Neural cell (in vitro differentiated cells): ENCODE measurements around the gene FKBP2. TPM values are rescaled to one million over a fixed set of nuclear protein-coding genes. Genes with fewer than 3 reads are reported as not detected.
A peak's percentile ranks its signal among the peaks of the same experiment; 100 is the strongest.

Experiments used
- H2AFZ ChIP-seq: fragments of 200-600, 300-800 bp; sonication (generic), shearing (Covaris generic); 2 replicates; pipeline ENCODE4 v1.6.0; 2014; ENCODE audit warnings: low read depth, mild to moderate bottlenecking, antibody characterized with exemption, low read length, moderate library complexity
- H3F3A ChIP-seq: fragments of 200-600 bp; shearing (Covaris generic); 2 replicates; pipeline ENCODE4 v1.6.1; 2016; ENCODE audit warnings: mild to moderate bottlenecking, moderate library complexity, mixed read lengths, antibody characterized with exemption, low read length; ENCODE audit not compliant: insufficient read depth, poor library complexity, severe bottlenecking
- H3K27ac ChIP-seq: fragments of 200-600, 300-800 bp; sonication (generic), shearing (Covaris generic); 2 replicates; pipeline ENCODE4 v1.5.1; 2014; ENCODE audit warnings: mild to moderate bottlenecking, low read length, moderate library complexity
- H3K27me3 ChIP-seq: fragments of 300-800, 200-600 bp; sonication (generic), shearing (Covaris generic); 2 replicates; pipeline ENCODE4 v1.6.0; 2014; ENCODE audit warnings: mild to moderate bottlenecking, low read depth, low read length, moderate library complexity; ENCODE audit not compliant: insufficient read depth
- H3K36me3 ChIP-seq: fragments of 300-800, 200-600 bp; sonication (generic), shearing (Covaris generic); 2 replicates; pipeline ENCODE4 v1.5.1; 2014; ENCODE audit warnings: mild to moderate bottlenecking, antibody characterized with exemption, low read length, moderate library complexity; ENCODE audit not compliant: insufficient read depth
- H3K4me2 ChIP-seq: fragments of 300-800, 200-600 bp; sonication (generic), shearing (Covaris generic); 2 replicates; pipeline ENCODE4 v1.6.0; 2014; ENCODE audit warnings: mild to moderate bottlenecking, low read length
- H3K4me3 ChIP-seq: fragments of 300-800, 200-600 bp; sonication (generic), shearing (Covaris generic); 2 replicates; pipeline ENCODE4 v1.5.1; 2014; ENCODE audit warnings: mild to moderate bottlenecking, low read length, moderate library complexity
- H3K79me2 ChIP-seq: fragments of 200-600 bp; shearing (Covaris generic); replicated peaks from 2 replicates; pipeline ENCODE4 v1.6.0; 2014; ENCODE audit warnings: mild to moderate bottlenecking, low read length, moderate library complexity; ENCODE audit not compliant: insufficient read depth
- H3K9ac ChIP-seq: fragments of 300-800, 200-600 bp; sonication (generic), shearing (Covaris generic); 2 replicates; pipeline ENCODE4 v1.6.1; 2016; ENCODE audit warnings: mild to moderate bottlenecking, low read length, mixed read lengths
- H3K9me2 ChIP-seq: fragments of 200-600 bp; shearing (Covaris generic); 2 replicates; pipeline ENCODE4 v1.6.1; 2016; ENCODE audit warnings: mild to moderate bottlenecking, low read length, mixed read lengths; ENCODE audit not compliant: insufficient read depth
- H3K9me3 ChIP-seq: fragments of 200-600, 300-800 bp; sonication (generic), shearing (Covaris generic); 2 replicates; pipeline ENCODE4 v1.6.1; 2016; ENCODE audit warnings: mild to moderate bottlenecking, mixed run types, low read length, moderate library complexity, mixed read lengths
- H4K20me1 ChIP-seq: fragments of 200-600 bp; shearing (Covaris generic); 2 replicates; pipeline ENCODE4 v1.6.1; 2016; ENCODE audit warnings: mild to moderate bottlenecking, mixed run types; ENCODE audit not compliant: insufficient read depth
- EP300 ChIP-seq: fragments of 450-650 bp; conservative IDR thresholded peaks from 2 replicates; pipeline ENCODE4 v1.6.1; 2014; ENCODE audit warnings: antibody characterized with exemption, mild to moderate bottlenecking, moderate library complexity; ENCODE audit not compliant: poor library complexity, severe bottlenecking
- EZH2 ChIP-seq: fragments of 200-600, 300-800 bp; shearing (Covaris generic), sonication (generic); IDR thresholded peaks from 2 replicates; pipeline ENCODE4 v1.6.1; 2014; ENCODE audit warnings: antibody characterized with exemption, low read length, borderline replicate concordance, mild to moderate bottlenecking; ENCODE audit not compliant: insufficient read depth, poor library complexity, severe bottlenecking
- MXI1 ChIP-seq: fragments of 450-650 bp; conservative IDR thresholded peaks from 2 replicates; pipeline ENCODE4 v1.6.1; 2014; ENCODE audit warnings: antibody characterized with exemption, mild to moderate bottlenecking; ENCODE audit not compliant: poor library complexity, severe bottlenecking
- POLR2AphosphoS5 ChIP-seq: IDR thresholded peaks from 2 replicates; pipeline ENCODE4 v1.6.1; 2012
- RAD21 ChIP-seq: fragments of 450-650 bp; conservative IDR thresholded peaks from 2 replicates; pipeline ENCODE4 v1.6.1; 2014; ENCODE audit warnings: antibody characterized with exemption, mild to moderate bottlenecking, moderate library complexity
- SMC3 ChIP-seq: fragments of 450-650 bp; conservative IDR thresholded peaks from 2 replicates; pipeline ENCODE4 v1.6.1; 2014; ENCODE audit warnings: antibody characterized with exemption, mild to moderate bottlenecking, moderate library complexity; ENCODE audit not compliant: poor library complexity
- TAF1 ChIP-seq: IDR thresholded peaks from 2 replicates; pipeline ENCODE4 v1.6.1; 2012; ENCODE audit warnings: low read depth
- polyA minus RNA-seq: library from RNA; depleted of rRNA, polyadenylated mRNA; stranded (reverse); fragments of >200 nt; gene quantifications from 2 replicates; pipeline ENCODE4 v1.2.3, GENCODE V29; 2014
- polyA plus RNA-seq: library from polyadenylated mRNA; depleted of rRNA; stranded (reverse); fragments of >200 nt; gene quantifications from 2 replicates; pipeline ENCODE4 v1.2.3, GENCODE V29; 2014
- TF ChIP-seq, protein P1 (sequence below): IDR thresholded peaks from 2 replicates; pipeline ENCODE4 v1.6.1; 2012; ENCODE audit warnings: borderline replicate concordance
- TF ChIP-seq, protein P2 (sequence below): fragments of 450-650 bp; IDR thresholded peaks from 2 replicates; pipeline ENCODE4 v1.5.1; 2014; ENCODE audit warnings: antibody characterized with exemption, mild to moderate bottlenecking, moderate library complexity; ENCODE audit not compliant: poor library complexity, severe bottlenecking

FKBP2 gene
- 36.9 and 47.4 TPM in 2 replicates for polyA plus RNA-seq
- 13.1 and 17.8 TPM in 2 replicates for polyA minus RNA-seq

DNA sequence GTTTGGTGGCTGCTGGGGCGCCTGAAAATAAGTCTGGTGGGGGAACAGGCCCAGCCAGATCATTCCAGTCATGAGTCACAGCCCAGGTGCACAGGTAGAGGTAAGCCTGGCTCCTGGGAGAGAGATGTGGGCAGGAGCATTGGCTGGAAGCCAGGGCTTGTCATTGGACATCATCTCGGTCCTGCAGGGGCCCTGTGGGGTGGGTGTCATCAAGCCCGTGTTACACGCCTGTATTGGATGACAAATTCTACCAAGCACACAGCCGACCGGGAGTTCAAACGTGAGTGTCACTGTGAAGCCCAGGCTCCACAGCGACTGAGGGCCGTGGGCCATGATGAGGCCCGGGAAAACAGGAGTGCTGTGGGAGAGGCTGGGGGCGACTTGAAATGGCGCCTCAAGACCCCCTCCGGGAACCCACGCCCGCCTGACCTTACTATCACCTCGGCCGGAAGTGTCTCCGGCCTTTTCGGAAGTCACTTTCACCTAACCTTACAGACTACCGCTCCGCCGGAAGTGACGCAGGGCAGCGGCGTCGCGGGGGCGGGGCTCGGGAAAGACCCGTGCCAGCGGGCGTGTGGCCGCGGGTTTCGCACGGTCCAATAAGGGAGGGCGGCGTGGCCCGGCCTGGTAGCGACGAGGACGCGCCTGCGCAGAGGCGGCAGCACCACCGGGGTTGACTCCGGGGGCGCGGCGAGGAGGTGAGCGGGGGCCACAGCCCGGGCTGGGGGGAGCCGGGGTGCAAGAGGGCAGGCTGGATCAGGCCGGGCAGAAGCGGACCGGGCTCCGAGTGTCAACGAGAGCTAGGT is at the start of gene FKBP2:
FKBP2 (plus strand) TSS at position 661 of the 806 bp plus-strand sequence. CDS start 1,293 bp downstream, outside the sequence.
- H3K27me3 ChIP-seq = no peaks in the 10 kb centered on the region
- H3K9me2 ChIP-seq = no peaks in the 10 kb centered on the region
- H2AFZ ChIP-seq = peak within 1 kb of the TSS; percentile 66
- peak within 1 kb of the TSS; percentile 94 for H3K27ac ChIP-seq
- no peaks in the 10 kb centered on the region for H4K20me1 ChIP-seq
- H3K4me2 ChIP-seq = peak within 1 kb of the TSS; percentile 80
- no peaks in the 10 kb centered on the region for H3K9me3 ChIP-seq
- H3K79me2 ChIP-seq = peaks cover 7% of the 10 kb centered on the region
- H3K4me3 ChIP-seq = peak within 1 kb of the TSS; percentile 97
- H3K36me3 ChIP-seq = no peaks in the 10 kb centered on the region
- no peaks in the 10 kb centered on the region for H3F3A ChIP-seq
- peak within 1 kb of the TSS; percentile 82 for H3K9ac ChIP-seq
- no peak for TF ChIP-seq SMC3
- no peak for TF ChIP-seq EZH2
- TF ChIP-seq, protein P1, sequence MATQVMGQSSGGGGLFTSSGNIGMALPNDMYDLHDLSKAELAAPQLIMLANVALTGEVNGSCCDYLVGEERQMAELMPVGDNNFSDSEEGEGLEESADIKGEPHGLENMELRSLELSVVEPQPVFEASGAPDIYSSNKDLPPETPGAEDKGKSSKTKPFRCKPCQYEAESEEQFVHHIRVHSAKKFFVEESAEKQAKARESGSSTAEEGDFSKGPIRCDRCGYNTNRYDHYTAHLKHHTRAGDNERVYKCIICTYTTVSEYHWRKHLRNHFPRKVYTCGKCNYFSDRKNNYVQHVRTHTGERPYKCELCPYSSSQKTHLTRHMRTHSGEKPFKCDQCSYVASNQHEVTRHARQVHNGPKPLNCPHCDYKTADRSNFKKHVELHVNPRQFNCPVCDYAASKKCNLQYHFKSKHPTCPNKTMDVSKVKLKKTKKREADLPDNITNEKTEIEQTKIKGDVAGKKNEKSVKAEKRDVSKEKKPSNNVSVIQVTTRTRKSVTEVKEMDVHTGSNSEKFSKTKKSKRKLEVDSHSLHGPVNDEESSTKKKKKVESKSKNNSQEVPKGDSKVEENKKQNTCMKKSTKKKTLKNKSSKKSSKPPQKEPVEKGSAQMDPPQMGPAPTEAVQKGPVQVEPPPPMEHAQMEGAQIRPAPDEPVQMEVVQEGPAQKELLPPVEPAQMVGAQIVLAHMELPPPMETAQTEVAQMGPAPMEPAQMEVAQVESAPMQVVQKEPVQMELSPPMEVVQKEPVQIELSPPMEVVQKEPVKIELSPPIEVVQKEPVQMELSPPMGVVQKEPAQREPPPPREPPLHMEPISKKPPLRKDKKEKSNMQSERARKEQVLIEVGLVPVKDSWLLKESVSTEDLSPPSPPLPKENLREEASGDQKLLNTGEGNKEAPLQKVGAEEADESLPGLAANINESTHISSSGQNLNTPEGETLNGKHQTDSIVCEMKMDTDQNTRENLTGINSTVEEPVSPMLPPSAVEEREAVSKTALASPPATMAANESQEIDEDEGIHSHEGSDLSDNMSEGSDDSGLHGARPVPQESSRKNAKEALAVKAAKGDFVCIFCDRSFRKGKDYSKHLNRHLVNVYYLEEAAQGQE = peak; percentile 77
- TF ChIP-seq MXI1 = peak; percentile 62
- TF ChIP-seq, protein P2, sequence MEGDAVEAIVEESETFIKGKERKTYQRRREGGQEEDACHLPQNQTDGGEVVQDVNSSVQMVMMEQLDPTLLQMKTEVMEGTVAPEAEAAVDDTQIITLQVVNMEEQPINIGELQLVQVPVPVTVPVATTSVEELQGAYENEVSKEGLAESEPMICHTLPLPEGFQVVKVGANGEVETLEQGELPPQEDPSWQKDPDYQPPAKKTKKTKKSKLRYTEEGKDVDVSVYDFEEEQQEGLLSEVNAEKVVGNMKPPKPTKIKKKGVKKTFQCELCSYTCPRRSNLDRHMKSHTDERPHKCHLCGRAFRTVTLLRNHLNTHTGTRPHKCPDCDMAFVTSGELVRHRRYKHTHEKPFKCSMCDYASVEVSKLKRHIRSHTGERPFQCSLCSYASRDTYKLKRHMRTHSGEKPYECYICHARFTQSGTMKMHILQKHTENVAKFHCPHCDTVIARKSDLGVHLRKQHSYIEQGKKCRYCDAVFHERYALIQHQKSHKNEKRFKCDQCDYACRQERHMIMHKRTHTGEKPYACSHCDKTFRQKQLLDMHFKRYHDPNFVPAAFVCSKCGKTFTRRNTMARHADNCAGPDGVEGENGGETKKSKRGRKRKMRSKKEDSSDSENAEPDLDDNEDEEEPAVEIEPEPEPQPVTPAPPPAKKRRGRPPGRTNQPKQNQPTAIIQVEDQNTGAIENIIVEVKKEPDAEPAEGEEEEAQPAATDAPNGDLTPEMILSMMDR = peak; percentile 7
- peak; percentile 57 for TF ChIP-seq TAF1
- peak; percentile 91 for TF ChIP-seq POLR2AphosphoS5
- peak; percentile 54 for TF ChIP-seq EP300

DNA sequence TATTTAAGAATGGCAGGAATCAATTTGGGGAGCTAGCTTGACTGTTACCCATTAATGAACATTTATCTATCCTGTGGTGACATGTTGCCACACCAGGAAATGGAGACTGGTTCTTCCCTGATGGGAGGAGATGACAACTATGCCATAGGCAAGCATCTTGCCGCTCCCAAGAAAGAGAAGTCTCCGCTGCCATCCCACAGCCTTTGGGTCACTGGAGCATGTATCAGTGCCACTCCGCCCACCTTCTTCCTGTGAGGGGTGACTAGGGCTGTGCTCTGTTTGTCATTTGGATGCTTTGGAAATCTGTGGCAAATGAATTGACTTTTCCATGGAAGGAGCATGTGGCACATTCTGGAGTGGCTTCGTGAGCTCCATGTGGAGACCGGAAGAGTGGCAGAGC is 48.5 kb upstream of the FKBP2 start:
- Histone ChIP-seq H3K4me2 (no peak overlapping the region), H3K9me3 (no peaks in the 10 kb centered on the region), H2AFZ (no peak overlapping the region), H3K27me3 (no peaks in the 10 kb centered on the region), H3K36me3 (no peaks in the 10 kb centered on the region), H3K9me2 (no peaks in the 10 kb centered on the region), H3K27ac (no peak overlapping the region), H3K79me2 (peaks cover 9% of the 10 kb centered on the region), H4K20me1 (no peaks in the 10 kb centered on the region), H3K4me3 (no peak overlapping the region), H3K9ac (no peak overlapping the region), H3F3A (no peaks in the 10 kb centered on the region)
- TF ChIP-seq, protein P1 = no peak
- TF ChIP-seq POLR2AphosphoS5 = no peak
- no peak for TF ChIP-seq EP300
- TF ChIP-seq MXI1 = no peak
- no peak for TF ChIP-seq SMC3
- TF ChIP-seq EZH2 = no peak
- no peak for TF ChIP-seq TAF1
- no peak for TF ChIP-seq RAD21
- TF ChIP-seq, protein P2 = no peak
